HG03025 (cell line): ENCODE measurements around the gene RNF121.

ENCODE experiments used
- ATAC-seq: cut with Tn5 transposase; IDR thresholded peaks from one replicate; pipeline ENCODE4 v1.9.1; 2021; ENCODE audit warnings: mild to moderate bottlenecking, moderate library complexity; ENCODE audit not compliant: unreplicated experiment, low FRiP score

RNF121 gene

GRCh38 chr11:72003776-72004171, 74.9 kb downstream of the RNF121 start:
- ATAC-seq, result no peak

- no peak for ATAC-seq
Observed at GRCh38 chr11:72004515-72005346, 75.9 kb downstream of the RNF121 start.

DNA sequence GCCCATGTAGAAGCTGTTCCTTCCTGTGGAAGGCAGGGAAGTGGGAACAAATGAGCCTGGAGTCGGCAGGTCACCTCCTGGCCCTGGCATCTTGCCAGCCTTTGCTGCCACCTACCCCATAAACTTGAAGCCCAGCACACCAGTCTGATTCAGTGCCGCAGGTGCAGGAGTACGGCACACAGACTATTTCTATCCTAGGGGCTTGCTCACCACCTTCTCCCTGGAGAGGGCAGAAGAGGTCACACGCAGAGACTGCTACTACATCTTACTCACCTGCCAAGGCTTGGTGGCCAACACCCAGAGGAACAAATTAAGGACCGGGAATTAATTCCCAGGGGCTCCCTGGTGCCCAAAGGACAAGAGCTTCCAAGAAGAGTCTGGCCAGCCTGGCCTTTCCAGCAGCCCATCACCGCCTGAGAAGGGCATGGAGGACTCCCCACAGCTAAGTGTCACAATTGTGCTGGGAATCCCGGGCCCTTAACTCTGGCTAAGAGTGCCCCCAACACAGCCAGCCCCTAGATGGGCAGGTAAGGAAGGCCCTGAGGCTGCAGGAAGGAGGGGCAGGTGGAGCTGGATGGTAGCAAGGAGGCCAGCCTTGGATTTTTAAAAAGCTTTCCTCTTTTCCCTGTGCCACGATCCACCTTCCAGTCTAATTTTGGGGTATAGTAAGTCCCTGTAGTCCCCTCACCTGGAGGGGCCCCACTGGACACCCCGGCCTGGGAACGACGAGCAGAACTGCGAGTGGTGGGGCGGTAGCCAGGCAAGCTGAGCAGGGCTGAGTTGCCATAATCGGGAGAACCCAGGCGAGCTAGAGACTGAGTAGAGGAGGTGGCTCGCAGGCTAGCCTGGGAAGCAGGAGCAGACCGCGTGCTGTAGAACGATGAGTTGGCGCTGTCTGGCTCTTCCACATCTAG, 76.8 kb downstream of the RNF121 start:
- no peak for ATAC-seq

GRCh38 chr11:72006309-72007088, 77.7 kb downstream of the RNF121 start:
- ATAC-seq, result no peak

GRCh38 chr11:72007089-72007476, 78.2 kb downstream of the RNF121 start:
- ATAC-seq, result no peak

DNA sequence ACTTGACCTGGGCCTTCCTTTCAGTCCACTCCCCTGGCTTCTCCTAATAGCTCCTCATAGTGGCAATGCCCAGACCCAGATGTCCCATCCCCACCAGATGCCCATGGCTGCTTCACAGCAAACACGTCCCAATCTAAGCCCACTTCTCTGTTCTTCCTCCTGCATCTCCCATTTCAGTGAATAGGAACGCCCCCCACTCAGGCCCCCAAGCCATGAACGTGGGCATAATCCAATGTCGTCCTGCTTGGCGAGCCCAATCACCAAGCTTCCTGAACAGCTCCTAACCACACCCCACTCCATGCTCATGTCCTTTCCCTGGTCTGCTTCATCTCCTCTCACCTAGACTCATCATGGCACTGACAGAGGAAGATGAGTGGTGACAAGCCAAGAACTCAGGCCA, 78.7 kb downstream of the RNF121 start:
- no peak for ATAC-seq

GRCh38 chr11:72008728-72009127, 79.9 kb downstream of the RNF121 start:
- ATAC-seq, result no peak

DNA sequence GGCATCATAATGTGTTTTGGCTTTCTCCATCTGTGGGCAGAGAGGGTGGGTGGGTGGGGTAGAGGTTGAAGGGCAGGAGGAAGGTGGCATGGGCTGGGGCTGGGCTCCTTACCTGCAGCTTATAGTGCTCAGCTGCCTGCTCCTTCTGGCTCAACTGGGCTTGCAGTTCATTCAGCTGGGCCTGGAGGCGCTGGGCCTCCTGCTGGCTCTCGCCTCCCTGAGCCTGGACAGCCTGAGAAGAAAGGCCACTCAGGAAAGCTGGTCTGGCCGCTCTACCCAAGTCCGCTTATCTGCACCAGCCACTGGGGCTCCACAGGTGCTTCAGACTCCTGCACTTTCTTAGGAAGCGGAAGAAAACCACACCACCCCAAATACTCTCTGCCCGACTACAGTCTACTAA, 80.3 kb downstream of the RNF121 start:
- no peak for ATAC-seq

GRCh38 chr11:72010529-72011233, 81.8 kb downstream of the RNF121 start:
- ATAC-seq, result no peak

- no peak for ATAC-seq
Observed at GRCh38 chr11:72012091-72012630, 83.3 kb downstream of the RNF121 start.

GRCh38 chr11:72012897-72013721, 84.3 kb downstream of the RNF121 start:
- no peak for ATAC-seq

- ATAC-seq, result no peak
Observed at GRCh38 chr11:72013765-72014711, 85.2 kb downstream of the RNF121 start.

- no peak for ATAC-seq
Observed at GRCh38 chr11:72014761-72015320, 86.0 kb downstream of the RNF121 start.

DNA sequence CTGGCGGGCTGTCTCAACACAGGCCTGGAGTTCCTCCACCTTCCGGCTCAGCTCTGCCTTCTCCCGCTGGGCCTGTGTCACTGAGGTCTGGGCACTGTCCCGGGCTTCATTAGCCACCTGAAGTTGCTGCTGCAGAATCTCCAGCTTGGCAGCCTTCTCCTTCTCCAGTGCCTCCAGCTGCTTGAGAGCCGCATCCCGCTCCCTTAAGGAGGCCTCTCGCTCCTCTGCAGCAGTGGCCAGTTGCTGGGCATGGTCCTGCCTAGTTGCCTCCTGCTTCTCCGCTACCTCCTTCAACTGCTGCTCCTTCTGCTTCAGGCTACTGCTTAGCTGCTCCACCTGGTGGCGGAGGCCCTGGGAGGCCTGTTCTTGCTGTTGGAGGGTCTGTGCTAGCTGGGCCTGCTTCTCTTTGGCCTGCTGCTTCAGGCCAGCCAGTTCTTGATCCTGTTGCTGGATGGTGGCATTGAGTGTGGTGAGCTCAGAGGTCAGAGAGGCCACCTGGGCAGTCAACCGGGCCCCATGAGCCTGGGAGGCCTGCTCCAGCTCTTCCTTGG, 86.7 kb downstream of the RNF121 start:
- no peak for ATAC-seq

DNA sequence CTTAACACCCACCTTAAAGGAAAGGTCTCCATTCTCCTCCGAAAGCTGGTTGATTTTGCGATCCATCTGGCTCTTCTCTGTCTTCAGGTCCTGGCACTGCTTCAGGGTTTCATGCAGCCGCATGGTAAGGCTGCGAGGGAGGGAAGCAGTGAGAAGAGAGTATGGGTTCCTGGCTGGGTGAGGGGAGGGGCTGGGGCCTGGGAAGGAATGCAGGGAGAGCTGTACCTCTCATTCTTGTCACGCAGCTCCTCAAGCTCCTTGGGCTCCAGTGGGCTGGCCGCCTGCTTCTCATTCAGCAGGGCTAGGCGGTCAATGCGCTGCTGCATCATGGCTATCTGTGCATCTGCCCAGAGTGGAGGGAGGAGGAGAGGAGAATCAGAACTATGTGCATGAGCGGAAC, 89.3 kb downstream of the RNF121 start:
- ATAC-seq, result no peak

DNA sequence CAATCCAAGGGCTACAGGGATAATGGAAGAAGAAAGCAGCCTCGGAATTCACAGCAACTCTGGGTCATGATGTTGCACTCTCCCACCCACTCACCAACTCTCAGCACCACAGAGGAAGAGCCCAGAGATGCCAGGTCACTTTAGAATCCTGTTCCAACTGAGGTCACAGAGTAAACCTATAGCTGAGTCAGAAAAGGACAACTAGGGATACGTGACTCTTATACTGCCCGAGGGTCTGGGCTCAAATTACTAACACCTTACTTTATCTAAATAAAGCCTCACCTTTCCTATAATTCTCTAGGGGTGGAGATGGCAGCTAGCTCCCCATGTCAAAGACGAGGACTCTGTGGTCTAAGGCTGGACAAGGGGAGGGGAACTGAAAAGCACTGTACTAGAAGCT, 94.5 kb downstream of the RNF121 start:
- no peak for ATAC-seq

DNA sequence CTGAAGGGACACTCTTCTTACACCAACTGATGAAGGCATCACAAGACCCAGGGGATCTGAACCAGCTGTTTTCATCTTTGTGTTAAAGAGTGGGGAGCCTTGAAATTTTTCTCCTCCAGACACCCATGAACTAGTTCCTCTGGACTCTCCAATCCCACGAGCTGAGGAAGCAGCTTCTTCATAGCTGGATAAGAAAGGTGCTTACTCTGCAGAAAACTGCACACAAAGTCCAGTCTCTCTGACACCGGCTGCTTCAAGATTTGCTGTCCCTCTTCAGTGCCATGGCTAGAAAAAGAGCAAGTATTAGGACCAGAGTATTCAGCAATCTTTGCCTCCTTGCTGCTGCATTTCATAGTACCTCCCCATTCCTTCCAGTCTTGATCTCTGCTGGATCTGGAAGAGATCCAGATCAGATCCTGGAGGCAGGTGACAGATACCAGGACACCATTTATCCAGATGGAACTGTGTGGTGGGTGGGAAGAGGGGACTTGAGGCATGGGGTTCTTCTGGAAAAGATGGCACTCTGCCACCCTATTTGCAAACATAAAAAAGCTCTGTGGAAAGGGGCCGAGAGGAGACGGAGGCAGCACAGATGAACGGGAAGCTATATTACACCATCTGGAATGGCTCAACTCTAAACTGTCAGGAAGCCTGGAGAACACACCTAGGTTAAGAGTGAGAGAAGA, 95.4 kb downstream of the RNF121 start:
- ATAC-seq, result no peak
